GM13977 (cell line): ENCODE data around the gene RIPK1.
A peak's percentile ranks its signal among the peaks of the same experiment; 100 is the strongest.

Source experiments
- DNase-seq: peaks from one replicate; pipeline ENCODE4 v3.0.0; 2012; ENCODE audit warnings: low spot score
- in situ Hi-C: fragments of 300-500 bp; cut with MboI; formaldehyde crosslinking; loops from one replicate; pipeline ENCODE4 v1.12.0; 2022; ENCODE audit warnings: low sequenced_read_pairs, low pct_unique_long_range_greater_than_20kb, mixed read lengths, inconsistent platforms; ENCODE audit not compliant: unreplicated experiment
- TF ChIP-seq, protein P1 (sequence below): IDR thresholded peaks from 2 replicates; pipeline ENCODE4 v1.5.1; 2012; ENCODE audit warnings: mild to moderate bottlenecking, control low read depth; ENCODE audit not compliant: insufficient read depth; ENCODE audit errors: extremely low read depth, missing control alignments

RIPK1 gene

DNA sequence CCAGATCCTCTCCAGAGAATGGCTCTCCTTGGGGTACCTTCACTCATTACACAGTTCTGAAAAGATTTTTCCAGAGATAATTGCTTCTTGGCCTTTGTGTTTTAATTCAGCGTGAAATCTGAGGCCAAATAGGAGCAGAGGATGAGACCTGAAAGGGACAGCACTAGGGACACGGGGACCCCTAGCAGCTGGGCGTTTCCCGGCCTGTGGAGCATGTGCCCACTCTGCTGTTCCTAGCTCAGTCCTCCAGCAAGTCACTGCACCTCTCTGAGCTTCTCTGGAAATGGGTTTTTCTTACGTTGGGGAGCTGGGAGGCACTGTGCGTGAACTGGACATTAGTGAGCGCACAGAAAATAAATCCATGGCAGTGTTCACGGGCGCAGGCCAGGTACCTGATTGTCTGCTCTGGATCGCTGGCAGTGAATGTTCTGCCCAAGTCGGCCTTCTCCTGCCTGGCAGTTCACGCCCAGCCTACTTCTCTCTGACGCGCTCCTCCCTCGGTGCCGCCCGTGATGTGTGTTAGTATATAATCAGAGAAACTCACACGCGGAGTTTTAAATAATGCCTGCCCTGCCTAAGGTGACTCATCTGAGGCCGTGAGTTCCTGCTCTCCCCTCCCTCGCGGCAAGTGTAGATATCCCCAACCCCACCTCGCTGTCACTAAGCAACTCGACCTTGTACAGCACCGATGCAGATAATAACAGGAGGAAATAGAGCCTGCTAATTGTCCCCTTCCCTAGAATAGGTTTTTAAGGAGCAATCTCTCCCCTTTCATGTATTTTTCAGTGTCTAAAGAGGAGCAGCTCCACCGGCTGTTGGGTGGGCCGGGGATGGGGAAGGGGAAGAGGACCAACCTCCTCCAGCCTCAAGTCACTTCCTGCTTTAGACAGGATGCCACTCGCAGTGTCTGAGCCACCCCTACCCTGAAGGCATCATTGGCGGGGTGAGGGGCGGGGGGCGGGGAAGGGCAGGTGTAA, 91.8 kb downstream of the RIPK1 start:
- no peak for DNase-seq
- in situ Hi-C loops: no loop called here
- TF ChIP-seq, protein P1, sequence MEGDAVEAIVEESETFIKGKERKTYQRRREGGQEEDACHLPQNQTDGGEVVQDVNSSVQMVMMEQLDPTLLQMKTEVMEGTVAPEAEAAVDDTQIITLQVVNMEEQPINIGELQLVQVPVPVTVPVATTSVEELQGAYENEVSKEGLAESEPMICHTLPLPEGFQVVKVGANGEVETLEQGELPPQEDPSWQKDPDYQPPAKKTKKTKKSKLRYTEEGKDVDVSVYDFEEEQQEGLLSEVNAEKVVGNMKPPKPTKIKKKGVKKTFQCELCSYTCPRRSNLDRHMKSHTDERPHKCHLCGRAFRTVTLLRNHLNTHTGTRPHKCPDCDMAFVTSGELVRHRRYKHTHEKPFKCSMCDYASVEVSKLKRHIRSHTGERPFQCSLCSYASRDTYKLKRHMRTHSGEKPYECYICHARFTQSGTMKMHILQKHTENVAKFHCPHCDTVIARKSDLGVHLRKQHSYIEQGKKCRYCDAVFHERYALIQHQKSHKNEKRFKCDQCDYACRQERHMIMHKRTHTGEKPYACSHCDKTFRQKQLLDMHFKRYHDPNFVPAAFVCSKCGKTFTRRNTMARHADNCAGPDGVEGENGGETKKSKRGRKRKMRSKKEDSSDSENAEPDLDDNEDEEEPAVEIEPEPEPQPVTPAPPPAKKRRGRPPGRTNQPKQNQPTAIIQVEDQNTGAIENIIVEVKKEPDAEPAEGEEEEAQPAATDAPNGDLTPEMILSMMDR: no peak

DNA sequence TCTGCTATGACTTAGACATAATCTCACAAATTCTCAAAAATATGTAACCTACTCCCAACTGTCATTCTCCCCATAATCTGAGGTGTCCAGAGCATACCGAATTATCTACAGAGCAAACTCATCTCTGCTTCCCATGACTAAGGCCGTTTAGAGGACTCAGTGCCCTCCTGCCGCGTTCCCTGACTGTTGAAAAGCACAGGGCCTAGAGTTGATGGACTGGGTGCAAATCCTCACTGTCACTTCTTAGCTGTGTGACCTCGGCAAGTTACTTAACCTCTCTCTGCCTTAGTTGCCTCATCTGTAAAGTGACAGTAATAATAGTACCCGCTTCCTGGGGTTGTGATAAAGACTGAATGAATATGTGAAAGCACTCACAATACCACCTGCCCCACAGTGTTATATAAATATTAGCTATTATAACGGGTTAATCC, 93.8 kb downstream of the RIPK1 start:
- DNase-seq: no peak
- TF ChIP-seq, protein P1: no peak
- in situ Hi-C loops: no loop called here

DNA sequence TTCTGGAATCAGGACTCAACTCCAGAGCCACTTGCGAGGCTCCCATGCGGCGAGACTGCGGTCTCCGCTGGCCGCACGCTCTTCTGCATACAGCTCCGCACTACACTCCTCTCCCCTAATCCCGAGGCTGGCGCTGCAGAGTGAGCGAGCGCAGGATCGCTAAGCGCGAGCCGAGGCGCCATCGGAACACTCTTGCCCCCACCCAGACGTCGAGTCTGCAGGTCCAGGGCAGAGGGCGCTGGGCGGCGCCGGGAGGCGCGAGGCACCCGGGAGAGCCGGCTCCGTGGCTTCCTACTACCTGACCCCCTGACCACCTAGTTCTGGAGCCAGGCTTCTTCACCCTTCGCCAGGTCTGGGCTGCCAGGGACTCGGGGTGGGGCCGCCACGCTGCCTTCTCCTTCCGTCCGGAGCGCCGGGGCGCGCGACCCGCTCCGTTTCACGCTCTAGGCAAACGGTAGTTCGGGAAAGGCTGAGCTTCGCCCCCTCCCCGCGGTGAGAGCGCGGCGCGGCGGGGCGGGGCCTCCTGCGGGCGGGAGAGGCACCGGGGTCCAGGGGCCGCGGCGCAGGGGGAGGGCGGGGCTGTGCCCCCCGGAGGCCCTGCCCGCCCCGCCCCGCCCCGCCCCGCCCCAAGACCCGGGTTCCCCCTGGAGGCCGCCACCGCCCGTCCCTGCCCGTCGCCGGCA, 94.4 kb downstream of the RIPK1 start:
- TF ChIP-seq, protein P1: peak; percentile 22
- DNase-seq: peak; percentile 92
- in situ Hi-C loops: no loop called here

DNA sequence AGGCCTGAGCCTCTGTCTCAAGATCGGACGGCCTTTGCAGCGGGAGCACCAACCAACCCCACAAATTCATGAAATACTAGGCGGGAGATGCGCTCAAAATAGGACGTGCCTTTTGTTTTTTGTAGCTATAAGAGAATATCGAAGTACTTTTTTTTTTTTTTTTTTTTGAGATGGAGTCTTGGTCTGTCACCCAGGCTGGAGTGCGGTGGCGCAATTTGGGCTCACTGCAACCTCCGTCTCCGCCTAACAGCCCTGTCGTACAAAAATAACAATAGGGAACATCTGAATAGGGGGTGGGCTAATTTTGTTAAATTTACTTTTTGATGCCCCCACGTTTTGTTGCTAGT, 94.9 kb downstream of the RIPK1 start:
- in situ Hi-C loops: no loop called here
- TF ChIP-seq, protein P1: peak; percentile 9
- no peak for DNase-seq

DNA sequence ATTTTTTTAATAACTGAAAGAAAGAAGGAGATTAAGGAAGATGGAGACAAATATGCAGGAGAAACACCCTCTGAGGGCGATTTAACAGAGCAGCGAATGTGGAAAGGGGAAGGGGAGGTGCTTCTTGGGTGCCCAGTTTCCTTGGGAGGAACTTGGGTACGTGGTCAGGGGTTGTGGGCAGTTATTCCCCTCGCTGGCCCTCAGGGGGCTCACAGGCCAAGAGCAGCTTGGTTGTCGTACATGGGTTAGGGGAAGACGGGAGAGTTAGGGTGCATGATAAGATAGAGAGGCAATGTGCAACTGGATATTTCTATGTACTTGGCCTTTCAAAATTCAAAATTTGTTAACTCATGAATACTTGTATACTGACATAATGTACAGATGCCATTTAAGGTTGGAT, 96.1 kb downstream of the RIPK1 start:
- no peak for DNase-seq
- in situ Hi-C loops: no loop called here
- TF ChIP-seq, protein P1: no peak
